Adrenal gland (tissue), 12 donors: ENCODE data around the gene PDE8A. TPM values are rescaled to one million over a fixed set of nuclear protein-coding genes. Genes with fewer than 3 reads are reported as not detected.
A peak's percentile ranks its signal among the peaks of the same experiment; 100 is the strongest.

Experiments
- DNase-seq, 7 donors: peaks; one replicate each; pipeline ENCODE4 v3.0.0-alpha.2; 2019 to 2020
- H3K27ac ChIP-seq, 5 donors: fragments of 200-600 bp; sonication (generic) in 4 of 5; 1 replicate in 3 of 5; 2 replicates in 2 of 5; pipeline versions ENCODE4 v1.5.1 to v1.8.0; 2016 to 2020; ENCODE audit warnings: mild to moderate bottlenecking in 1 of 5
- H3K27me3 ChIP-seq: fragments of 200-600 bp; 2 replicates; pipeline ENCODE4 v1.8.0; 2021
- H3K36me3 ChIP-seq, 2 donors: fragments of 200-600 bp; replicated peaks in 1 of 2; 1 replicate in 1 of 2; 2 replicates in 1 of 2; pipeline versions ENCODE4 v1.5.1 to v1.8.0; 2018 to 2022
- H3K4me1 ChIP-seq, 2 donors: fragments of 200-600 bp; replicated peaks in 1 of 2; 1 replicate in 1 of 2; 2 replicates in 1 of 2; pipeline versions ENCODE4 v1.5.1 to v1.8.0; 2018 to 2021
- H3K4me3 ChIP-seq, 4 donors: fragments of 200-600 bp; sonication (generic) in 3 of 4; one replicate each; pipeline ENCODE4 v1.5.1; 2016 to 2018
- H3K9me3 ChIP-seq, 3 donors: fragments of 200-600 bp; sonication (generic) in 1 of 3; replicated peaks in 1 of 3; 1 replicate in 2 of 3; 2 replicates in 1 of 3; pipeline versions ENCODE4 v1.5.1 to v1.8.0; 2016 to 2021
- CTCF ChIP-seq, 6 experiments: fragments of 450-650 bp in 4 of 6; fragments of 200-600 bp in 2 of 6; sonication (generic) in 1 of 6; IDR thresholded peaks; 1 replicate in 5 of 6; 2 replicates in 1 of 6; pipeline versions ENCODE4 v1.5.1 to v1.8.0; 2016 to 2021; ENCODE audit warnings: antibody characterized with exemption in 6 of 6, mild to moderate bottlenecking in 2 of 6, moderate library complexity in 1 of 6
- POLR2A ChIP-seq, 2 donors: fragments of 450-650 bp; IDR thresholded peaks; one replicate each; pipeline ENCODE4 v1.6.1; 2017; ENCODE audit warnings: antibody characterized with exemption in 2 of 2, mild to moderate bottlenecking in 2 of 2, moderate library complexity in 1 of 2
- WGBS, 4 donors: extraction: QIAGEN DNeasy Blood & Tissue Kit in 2 of 4; methylation state at CpG; one replicate each; pipeline versions ENCODE4 v1.1.5 to v1.1.7; 2013 to 2017; 5-methylcytosine and 5-hydroxymethylcytosine counted together
- intact Hi-C, 2 donors: fragments of 100-400 bp; cut with DNase I; formaldehyde crosslinking; loops; one replicate each; pipeline versions ENCODE4 v1.14.1 to v1.15.0; 2022 to 2023
- polyA plus RNA-seq, 3 donors: library from polyadenylated mRNA; stranded (reverse); fragments of 200-250 nt in 2 of 3; fragments of 350-450 nt in 1 of 3; fragmentation: Illumina TruSeq in 1 of 3; extraction: RNeasy Lipid Tissue Mini Kit (QIAGEN cat#74804) in 1 of 3; gene quantifications; one replicate each; pipeline ENCODE4 v1.2.3, GENCODE V29; 2013 to 2014
- total RNA-seq, 9 donors: library from RNA; depleted of rRNA in 4 of 9; stranded (reverse); fragments of >200 nt in 4 of 9; fragments of 120-200 nt in 1 of 9; fragmentation: NEBNext Ultra II Directional in 1 of 9; extraction: Animal tissue kit (Norgen Biotek cat#: 25700) in 1 of 9; gene quantifications; one replicate each; pipeline versions ENCODE4 v1.1.0 to v1.2.4, GENCODE V29; 2013 to 2023
- donor health status: healthy with polysubstance abuse.
- donor health status: Bipolar disorder and iron deficiency.
- donor health status: DM: yes; HTN: yes; CAD: no.
- donor health status: DM: no; HTN: no; CAD: no.
- donor health status: DM: no; HTN: no; CAD: no.
- donor health status: DM: yes; HTN: yes; CAD: no.

PDE8A gene
- total and polyA plus RNA-seq, 12 donors: 47.3 to 123 (median 66.4) TPM

- no peaks in the 10 kb centered on the region for H3K36me3 ChIP-seq
- TF ChIP-seq POLR2A (IDR thresholded peaks at IDR 0.05) (no peak), CTCF (IDR thresholded peaks at IDR 0.05) (no peak)
- H3K4me1 ChIP-seq: peaks cover 3 to 17% of the 10 kb centered on the region in 2 donors
- no peak overlapping the region for H3K4me3 ChIP-seq
- 71 to 92% (median 75%) methylated on average over 1 of the region's 1 CpG for WGBS, 4 donors
- intact Hi-C loops: loop anchor here (10.0 kb wide), 1 partner anchor 91 kb away; no protein-coding TSS in a partner anchor
- no peak overlapping the region for H3K27ac ChIP-seq
- DNase-seq: no peak
- no peaks in the 10 kb centered on the region for H3K27me3 ChIP-seq
- no peaks in the 10 kb centered on the region for H3K9me3 ChIP-seq
These were observed 27.9 kb upstream of the PDE8A start for GRCh38 chr15:84953726-84954125.

GRCh38 chr15:84955089-84955848 is 26.4 kb upstream of the PDE8A start:
- TF ChIP-seq CTCF (IDR thresholded peaks at IDR 0.05) (peak; percentile 81 to 93 (median 92)), POLR2A (IDR thresholded peaks at IDR 0.05) (peak in 1 of 2 donors; percentile 8)
- intact Hi-C loops: loop anchor here (10.0 kb wide), 1 partner anchor 90 kb away; no protein-coding TSS in a partner anchor
- peaks cover 6 to 21% of the 10 kb centered on the region in 2 donors for H3K4me1 ChIP-seq
- peak; percentile 80 to 93 (median 88) for DNase-seq
- peak overlapping the region in 2 of 5 donors; percentile 18 to 70 for H3K27ac ChIP-seq
- H3K9me3 ChIP-seq: no peaks in the 10 kb centered on the region
- no peaks in the 10 kb centered on the region for H3K27me3 ChIP-seq
- H3K36me3 ChIP-seq: no peaks in the 10 kb centered on the region
- WGBS, 4 donors: 21 to 24% (median 22%) methylated on average over 13 to 15 of the region's 15 CpGs
- peak overlapping the region in 2 of 4 donors; percentile 14 to 54 for H3K4me3 ChIP-seq

GRCh38 chr15:84956199-84956598 is 25.5 kb upstream of the PDE8A start:
- Histone ChIP-seq H3K9me3 (no peaks in the 10 kb centered on the region), H3K4me1 (peaks cover 10 to 25% of the 10 kb centered on the region in 2 donors), H3K4me3 (no peak overlapping the region), H3K27ac (no peak overlapping the region), H3K27me3 (no peaks in the 10 kb centered on the region), H3K36me3 (no peaks in the 10 kb centered on the region)
- no peak for TF ChIP-seq CTCF (IDR thresholded peaks at IDR 0.05)
- TF ChIP-seq POLR2A (IDR thresholded peaks at IDR 0.05): no peak
- DNase-seq: no peak
- intact Hi-C loops: loop anchor here (10.0 kb wide), 1 partner anchor 89 kb away; no protein-coding TSS in a partner anchor
- WGBS, 4 donors: 84 to 88% (median 87%) methylated on average over 2 of the region's 2 CpGs

- intact Hi-C loops: loop anchor here in 1 of 2 donors (10.0 kb wide), 1 partner anchor 204 kb away; no protein-coding TSS in a partner anchor
- Histone ChIP-seq H3K9me3 (no peaks in the 10 kb centered on the region), H3K4me1 (peaks cover 10 to 24% of the 10 kb centered on the region in 2 donors), H3K4me3 (no peak overlapping the region), H3K27ac (peak overlapping the region; percentile 2 to 88 (median 54)), H3K27me3 (no peaks in the 10 kb centered on the region), H3K36me3 (no peaks in the 10 kb centered on the region)
- TF ChIP-seq CTCF (IDR thresholded peaks at IDR 0.05) (no peak), POLR2A (IDR thresholded peaks at IDR 0.05) (peak in 1 of 2 donors; percentile 4)
- no peak for DNase-seq
- 64 to 68% (median 66%) methylated on average over 13 of the region's 13 CpGs for WGBS, 4 donors
These were observed 21.1 kb upstream of the PDE8A start for GRCh38 chr15:84960391-84961113.
